HG02852 (cell line): ENCODE measurements around the gene AKAP6.

Source experiments
- ATAC-seq: cut with Tn5 transposase; IDR thresholded peaks from one replicate; pipeline ENCODE4 v1.9.1; 2021; ENCODE audit warnings: mild to moderate bottlenecking, moderate library complexity; ENCODE audit not compliant: unreplicated experiment

Gene AKAP6

DNA sequence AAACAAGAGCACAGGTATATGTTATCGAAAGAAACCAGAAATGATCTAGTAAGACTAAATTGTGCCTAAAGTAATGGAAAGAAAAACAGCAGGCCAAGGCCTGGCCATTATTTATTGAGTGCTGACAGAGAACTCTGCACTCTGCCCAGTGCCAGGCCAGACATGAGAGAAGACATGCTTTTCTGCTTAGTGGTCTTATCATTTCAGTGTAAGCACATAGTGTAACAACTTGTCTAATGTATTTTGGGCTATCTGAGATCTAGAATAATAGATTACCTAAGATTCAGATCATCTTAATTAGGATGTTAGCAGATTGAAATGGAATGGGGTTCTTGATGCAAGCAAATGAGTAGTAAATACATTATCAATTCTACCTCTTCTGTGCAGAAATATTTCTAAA, 278.3 kb downstream of the AKAP6 start:
- ATAC-seq = no peak

DNA sequence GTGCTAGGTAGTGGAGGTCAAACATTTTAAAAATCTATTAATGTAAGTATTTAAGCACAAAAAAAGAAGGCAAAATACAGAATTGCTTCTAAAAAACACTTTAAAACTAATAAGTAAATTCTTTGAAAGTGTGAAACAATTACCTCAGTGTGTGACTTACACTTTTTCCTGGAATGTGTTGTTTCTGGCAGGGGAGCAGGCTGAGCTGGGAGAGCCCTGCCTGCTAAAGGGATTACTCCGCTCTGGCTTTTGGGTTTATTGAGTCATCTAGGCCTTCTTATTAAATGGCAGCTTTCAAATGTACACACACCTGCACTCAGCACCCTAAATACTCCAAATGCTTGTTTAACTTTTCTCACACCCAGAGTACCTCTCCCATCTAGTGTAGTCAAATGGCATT, 279.8 kb downstream of the AKAP6 start:
- ATAC-seq = no peak

DNA sequence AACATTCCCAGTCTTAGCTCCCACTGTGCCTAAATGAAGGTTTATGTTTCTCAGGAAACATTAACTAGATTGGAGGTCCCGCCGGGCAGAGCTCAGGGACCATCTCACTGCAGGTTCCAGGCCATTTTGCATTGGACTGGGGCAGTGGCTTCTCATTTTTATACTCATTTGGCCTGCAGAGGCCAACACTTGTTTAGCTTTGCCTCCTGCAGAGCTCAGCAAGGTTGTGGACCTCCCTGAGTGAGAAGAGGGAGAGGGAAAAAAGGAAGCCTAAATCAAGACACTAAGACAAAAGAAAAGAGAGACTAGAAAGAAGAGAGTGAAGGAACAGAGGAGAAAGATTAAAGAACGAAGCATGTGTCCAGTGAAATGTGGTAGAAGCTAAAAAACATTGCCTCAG, 280.3 kb downstream of the AKAP6 start:
- ATAC-seq = no peak

DNA sequence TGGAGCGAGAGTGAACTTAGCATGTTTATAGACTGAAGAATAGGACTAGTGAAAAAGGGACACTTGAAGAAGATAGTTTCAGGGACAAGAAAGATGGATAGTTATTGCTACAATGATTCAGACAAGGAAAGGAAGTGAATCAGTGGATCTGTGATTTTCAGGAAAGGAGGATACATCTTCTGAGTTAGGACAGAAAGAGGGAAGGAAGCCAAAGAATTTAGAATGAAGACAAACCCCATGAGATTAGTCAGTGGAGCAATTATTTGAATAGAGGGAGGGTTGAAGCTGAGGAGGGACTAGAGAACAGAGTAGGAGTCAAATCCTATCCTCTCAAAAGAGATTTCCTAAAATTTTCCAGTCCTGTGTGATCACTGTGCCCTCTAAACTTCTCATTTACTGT, 282.7 kb downstream of the AKAP6 start:
- ATAC-seq = no peak

DNA sequence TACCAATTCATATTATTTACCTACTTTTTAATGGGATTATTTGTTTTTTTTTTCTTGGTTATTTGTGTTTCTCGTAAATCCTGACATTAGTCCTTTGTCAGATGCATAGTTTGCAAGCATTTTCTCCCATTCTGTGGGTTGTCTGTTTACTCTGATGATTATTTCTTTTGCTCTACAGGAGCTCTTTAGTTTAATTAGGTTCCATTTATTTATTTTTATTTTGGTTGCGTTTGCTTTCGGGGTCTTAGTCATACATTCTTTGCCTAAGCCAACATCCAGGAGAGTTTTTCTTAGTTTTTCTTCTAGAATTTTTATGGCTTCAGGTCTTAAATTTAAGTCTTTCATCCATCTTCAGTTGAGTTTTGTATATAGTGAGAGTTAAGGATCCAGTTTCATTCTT, 289.9 kb downstream of the AKAP6 start:
- ATAC-seq = no peak

DNA sequence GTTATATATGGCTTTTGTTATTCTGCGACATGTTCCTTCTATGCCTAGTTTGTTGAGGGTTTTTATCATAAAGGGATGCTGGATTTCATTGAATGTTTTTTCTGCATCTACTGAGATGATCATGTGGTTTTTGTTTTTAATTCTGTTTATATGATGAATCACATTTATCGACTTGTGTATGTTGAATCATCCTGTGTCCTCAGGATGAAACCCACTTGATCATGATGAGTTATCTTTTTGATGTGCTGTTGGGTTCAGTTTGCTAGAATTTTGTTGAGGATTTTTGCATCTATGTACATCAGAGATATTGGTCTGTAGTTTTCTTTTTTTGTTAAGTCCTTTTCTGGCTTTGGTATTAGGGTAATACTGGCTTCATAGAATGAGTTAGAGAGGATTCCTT, 291.2 kb downstream of the AKAP6 start:
- ATAC-seq = no peak

DNA sequence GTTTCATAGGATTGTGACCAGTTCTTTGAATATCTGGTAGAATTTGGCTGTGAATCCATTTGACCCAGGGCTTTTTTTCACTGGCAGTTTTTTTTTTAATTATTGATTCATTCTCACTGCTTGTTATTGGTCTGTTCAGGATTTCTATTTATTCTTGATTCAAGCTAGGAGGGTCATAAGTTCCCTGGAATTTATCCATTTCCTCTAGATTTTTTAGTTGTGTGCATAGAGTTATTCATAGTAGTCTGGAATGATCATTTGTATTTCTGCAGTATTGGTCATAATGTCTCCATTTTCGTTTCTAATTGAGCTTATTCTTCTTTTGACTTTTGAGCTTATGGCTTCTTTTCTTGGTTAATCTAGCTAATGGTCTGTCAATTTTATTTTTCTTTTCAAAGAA, 291.6 kb downstream of the AKAP6 start:
- ATAC-seq = no peak

DNA sequence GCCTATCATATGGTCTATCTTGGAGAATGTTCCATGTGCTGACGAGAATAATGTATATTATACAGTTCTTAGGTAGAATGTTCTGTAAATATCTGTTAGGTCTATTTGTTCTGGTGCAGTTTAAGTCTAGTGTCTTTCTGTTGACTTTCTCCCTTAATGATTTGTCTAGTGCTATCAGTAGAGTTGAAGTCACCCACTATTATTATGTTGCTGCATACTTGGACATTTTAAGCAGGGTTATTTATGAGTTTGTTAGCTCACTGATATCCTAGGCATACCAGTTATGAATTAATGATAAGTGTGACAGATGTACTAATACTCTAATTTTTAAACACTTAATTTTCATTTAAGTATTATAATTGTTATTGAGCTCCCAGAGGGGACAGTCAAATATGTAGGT, 292.5 kb downstream of the AKAP6 start:
- no peak for ATAC-seq

DNA sequence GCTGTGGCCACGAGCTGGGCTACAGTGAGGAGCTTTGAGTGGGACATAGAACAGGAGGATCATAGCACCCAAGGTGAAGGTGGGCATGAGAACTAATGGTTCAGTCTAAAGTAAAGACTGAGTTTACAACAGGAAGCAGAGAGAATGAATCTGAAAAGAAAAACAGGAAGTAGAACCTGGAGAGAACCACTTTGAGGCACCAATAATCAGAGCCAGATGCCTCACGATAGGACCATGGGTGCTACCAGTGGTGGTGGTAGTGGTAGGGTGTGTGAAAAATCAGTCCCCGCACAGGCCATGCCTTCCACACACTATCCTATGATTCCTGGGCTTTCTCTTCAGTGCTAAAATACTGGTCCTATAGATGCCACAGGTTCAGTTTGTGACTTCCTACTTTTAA, 293.6 kb downstream of the AKAP6 start:
- peak; percentile 50 for ATAC-seq

DNA sequence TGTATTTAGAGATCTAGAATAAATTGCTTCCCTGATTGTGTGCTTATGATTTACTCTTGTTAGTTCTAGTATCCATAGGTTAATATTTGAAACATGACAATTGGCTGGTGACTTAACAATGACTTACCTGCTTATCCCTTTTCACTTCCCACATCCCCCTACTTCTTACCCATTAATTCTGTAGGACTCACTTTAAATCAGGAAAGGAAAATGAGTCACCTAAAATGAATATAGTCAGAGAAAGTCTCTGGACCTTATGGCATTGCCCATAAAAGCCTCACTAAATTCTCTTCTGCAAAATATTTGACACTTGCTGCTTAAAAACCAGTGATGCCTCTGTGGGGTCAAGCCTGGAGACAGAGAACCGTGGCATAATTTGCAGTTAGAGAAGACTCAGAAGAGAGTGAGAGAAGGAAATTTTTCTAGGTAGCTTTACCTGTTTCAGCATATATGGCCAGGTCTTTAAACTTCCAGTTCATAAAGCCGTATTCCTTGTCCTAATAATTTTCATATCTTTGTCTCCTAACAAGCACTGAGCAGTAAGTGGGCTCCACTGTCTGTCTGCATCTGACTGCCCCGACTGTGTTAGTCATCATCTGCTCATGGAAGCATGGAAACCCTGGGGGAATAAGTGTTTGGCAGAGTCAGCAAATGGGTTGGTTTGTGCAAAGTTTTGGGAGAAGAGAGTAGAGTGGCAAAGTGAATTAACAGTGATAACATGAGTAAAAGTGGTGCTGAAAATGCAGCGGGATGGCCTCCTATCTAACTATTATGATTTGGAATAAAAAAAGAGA, 294.4 kb downstream of the AKAP6 start:
- ATAC-seq = no peak

DNA sequence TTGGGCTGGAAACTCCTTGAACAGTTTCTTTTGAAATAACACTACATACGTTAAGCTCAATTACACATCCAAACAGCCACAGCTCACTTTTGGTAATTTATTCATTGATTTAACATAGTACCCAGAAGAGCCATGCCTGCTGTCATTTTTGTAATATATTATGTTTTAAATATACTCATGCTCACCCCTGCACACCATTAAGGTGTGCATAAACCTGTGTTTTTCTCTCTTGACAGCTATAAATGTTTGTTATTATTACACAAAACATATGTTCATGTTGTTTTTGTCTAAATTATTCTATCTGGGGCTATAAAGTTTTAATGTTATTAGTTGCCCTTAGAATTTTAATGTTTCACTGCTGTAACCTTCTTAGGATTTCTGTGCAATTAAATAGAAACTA, 296.1 kb downstream of the AKAP6 start:
- ATAC-seq = no peak

DNA sequence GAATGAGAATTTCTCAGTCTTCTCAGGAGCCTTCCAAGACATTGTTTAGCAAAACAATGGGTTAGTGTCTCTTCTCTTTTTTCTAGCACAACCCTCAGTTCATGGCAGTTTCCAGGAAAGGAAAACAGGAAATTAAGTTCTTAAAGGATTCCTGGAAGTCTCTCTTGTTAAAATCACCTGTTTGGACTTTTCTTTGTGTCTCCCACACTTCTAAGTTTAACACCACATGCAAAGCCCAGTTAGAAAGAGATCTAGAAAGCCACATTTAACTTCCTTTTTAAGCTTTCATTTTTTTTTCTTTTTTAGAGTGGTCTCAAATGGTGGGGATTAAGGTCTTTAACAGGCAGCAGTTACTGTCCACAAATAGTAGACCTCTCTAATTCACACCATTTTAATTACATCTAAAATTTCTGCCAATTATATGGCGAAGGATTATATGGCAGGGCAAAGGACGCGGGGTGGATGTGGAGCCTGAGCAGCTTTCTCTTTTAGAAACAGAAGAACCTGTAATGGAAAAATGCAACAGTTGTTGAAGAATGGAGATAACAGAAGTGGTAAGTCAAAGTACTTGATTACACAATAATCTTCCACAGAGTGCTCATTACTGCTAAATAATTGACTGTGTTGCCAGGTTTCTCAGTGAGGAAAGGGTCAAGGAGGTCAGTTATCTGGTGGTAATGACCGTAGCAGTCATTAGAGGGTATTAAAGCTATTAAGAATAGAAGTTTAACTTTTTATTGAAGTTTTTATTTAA, 298.6 kb downstream of the AKAP6 start:
- no peak for ATAC-seq

DNA sequence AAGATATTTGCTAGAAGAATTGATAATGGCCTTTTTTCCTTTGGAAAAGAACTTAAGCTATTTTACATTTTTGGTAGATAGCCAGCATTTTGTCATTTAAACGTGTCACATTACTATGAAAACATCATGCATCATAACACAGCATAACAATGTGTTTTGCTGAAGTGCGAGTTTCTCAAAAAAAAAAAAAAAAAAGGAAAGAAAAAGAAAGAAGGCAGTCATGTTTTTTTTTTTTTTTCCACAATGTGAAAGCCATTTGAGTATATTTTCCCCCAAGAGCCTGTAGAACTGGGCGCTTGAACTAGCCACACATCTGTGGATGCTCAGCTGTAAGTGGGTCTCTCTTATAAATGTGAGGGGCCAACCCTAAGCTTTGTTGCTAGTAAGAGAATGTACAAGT, 300.1 kb downstream of the AKAP6 start:
- no peak for ATAC-seq

DNA sequence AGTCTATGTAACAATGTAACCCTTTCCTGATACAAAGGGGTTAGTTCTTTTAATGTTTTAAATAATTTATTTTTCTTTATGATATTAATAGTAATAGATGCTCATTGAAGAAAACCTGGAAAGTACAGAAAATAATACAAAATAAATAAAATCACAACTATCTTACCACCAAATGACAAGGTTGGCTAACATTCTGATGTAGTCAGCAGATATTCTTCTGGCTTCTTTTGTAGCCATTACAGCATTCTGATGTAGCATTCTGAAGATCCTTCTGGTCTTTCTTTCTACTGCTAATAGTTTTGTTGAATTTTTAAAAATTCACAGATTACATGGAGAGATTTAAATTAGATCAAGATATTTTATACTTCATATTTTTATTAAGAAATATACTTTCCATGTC, 301.6 kb downstream of the AKAP6 start:
- no peak for ATAC-seq

DNA sequence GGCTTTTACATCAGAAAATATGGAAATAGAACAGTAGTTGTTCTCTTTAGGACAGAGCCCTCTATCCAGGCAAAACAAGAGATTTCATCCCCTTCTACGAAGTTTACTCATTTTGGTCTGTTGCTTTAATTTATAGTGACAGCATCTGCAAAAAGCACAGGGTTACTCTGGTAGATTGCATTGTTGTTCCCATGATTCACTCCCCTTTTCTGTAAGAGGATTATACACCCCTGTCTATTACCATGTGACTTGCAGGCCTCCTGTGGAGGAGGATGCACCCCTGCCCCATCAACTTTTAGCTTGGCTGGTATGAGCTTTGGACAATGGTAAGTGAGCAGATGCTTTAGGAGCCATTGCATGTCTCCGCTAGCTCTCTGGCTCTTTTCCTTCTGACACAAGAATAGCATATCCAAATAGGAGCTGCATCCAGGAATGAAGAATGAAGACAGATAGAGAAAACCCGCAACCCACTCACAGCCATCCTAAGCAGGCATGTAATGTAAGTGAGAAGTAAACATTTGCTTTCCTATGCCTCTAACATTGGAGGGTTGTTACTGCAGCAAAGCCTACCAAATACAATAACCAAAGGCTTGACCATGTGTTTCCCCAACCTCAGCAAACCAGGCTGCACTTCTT, 304.2 kb downstream of the AKAP6 start:
- no peak for ATAC-seq

DNA sequence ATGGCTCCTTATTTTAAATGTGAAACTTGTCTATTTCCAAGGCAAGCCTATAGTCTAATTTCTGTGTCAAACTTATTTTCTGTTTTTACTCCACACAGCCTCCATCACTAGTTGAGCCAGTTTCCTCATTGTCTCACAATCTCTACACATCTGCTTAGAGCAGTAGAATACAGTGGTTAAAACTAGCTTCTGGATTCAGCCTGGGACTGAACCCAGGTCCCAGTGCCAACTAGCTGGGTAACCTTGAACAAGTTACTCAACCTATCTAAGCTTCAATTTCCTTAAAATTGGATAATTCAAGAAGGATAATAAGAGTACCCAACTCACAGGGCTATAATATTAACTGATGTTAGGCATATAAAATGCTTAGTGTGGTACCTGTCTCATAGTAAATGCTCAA, 304.8 kb downstream of the AKAP6 start:
- ATAC-seq = no peak

DNA sequence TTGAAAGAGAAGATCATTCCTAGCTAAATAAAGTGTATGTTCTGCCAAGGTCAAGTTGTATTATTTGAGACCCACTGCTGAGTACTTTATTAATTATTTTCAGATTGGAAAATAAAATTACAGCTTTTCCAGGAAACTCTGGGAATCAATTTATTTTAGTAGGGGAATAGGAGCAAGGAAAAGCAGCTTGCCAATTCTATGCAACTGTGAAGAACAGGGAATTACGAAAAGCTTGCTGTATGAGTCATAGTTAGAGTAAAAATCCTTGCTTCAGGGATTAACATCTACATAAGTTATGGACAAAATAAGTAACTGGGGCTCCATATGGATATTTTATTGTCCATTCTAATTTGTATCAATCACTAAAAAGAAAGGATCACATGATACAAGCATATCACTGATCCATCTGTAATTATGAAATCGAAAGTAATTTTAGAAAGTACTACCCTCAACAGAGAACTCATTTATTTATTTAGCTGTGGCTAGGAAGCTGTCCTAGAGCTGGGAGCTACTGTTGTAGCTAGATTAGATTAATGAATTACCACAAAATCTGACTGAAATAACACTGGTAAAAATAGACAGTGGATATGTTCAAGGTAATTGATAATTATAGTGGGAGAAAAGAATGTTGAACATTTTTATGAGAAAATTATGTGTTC, 306.1 kb downstream of the AKAP6 start:
- no peak for ATAC-seq

DNA sequence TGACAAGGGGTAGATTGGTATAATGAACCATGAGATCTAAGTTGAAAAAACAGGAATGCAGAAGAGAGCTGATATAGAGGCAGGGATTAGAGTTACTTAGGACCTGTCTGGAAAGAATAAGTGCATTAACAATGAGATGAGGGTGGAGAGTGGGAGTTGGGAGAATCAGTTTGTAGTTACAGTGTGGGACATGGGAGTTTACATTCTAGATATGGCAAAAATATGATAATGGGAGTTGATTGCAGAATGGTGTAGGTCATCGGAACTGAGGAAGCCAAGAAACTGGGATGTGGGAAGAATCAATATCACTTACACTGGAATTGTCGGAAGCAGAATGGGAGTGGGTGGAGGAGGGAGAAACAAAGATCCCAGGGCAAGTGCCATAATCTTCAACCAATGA, 308.5 kb downstream of the AKAP6 start:
- no peak for ATAC-seq

DNA sequence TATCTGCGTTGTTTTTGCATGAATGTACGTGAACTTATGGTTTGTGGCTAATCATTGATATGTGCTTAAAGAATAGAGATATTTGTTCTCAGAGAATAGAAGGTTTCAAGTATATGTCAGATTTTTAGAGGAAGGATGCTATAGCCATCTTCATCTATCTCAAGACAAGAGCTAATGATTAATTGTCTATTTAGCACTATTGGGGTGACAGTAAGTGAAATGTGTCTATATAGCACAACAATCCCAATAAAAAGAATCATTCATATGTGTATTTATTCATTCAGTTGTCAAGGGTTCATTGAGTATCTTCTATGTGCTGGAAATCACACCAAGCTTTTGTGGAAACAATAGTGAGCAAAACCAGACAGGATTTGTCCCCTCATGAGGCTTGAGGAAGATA, 310.1 kb downstream of the AKAP6 start:
- no peak for ATAC-seq

DNA sequence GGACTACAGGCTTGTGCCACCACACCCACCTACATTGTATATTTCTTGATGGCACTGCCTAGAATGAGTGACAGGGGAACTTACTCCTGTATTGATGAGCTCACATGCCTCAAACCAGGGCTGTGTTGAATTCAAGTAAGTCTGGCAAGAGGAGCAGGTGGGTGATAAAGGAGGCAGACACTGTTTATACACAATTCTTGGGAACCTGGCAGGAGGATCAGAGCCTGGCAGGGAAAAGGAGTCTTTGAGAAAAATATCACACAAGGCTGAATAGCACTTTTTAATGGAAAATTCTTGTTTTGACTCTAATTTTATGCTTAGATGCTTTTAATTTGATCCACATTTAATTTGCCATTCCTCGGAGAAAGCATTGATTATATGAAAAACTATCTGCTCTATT, 316.5 kb downstream of the AKAP6 start:
- no peak for ATAC-seq

DNA sequence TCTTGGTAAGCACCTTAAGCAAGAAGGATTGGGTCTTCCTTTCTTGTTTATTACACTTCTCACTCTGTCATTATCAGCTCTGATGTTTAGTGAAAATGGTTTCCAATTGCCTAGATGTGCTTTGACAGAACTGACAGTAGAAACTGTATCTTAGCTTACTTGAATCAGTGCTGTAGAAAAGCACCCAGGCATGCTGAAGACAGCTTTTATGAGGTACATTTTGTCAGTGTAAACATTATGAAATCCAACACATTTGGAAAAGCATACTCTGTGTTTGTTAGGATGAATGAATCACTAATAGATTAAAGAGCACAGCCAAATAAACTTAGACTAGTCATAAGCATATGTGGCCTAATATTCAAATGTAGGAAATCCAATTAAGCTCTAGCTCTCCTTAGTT, 319.3 kb downstream of the AKAP6 start:
- ATAC-seq = no peak

DNA sequence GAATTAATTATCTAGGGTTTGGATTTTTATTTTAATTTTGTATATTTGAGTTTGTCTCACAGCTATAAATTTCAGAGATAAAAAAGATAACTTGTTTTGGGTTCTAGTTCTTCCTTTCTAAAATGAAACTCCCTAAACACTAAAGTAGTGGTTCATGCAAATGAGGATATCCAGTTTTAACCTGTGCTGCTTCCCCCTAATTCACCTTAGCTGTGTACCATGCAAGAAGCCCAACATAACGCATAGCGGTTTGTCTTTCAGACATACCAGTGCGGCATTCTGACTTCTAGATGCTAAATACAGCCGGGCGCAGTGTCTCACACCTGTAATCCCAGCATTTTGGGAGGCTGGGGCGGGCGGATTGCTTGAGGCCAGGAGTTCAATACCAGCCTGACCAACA, 320.9 kb downstream of the AKAP6 start:
- ATAC-seq = no peak
